Spleen (tissue), 7 donors: ENCODE data around the gene COX7B2.

Source experiments
- POLR2A ChIP-seq, 3 donors: fragments of 450-650 bp; IDR thresholded peaks; one replicate each; pipeline ENCODE4 v1.5.1; 2017; ENCODE audit warnings: antibody characterized with exemption in 3 of 3, mild to moderate bottlenecking in 1 of 3
- TF ChIP-seq, protein P1 (sequence below), 11 experiments: fragments of 200-600 bp in 7 of 11; fragments of 450-650 bp in 4 of 11; sonication (generic) in 4 of 11; IDR thresholded peaks in 8 of 11; conservative IDR thresholded peaks in 3 of 11; 1 replicate in 7 of 11; 2 replicates in 4 of 11; pipeline versions ENCODE4 v1.4.0 to v1.8.0; 2016 to 2021; ENCODE audit warnings: antibody characterized with exemption in 11 of 11, inconsistent platforms in 4 of 11, mild to moderate bottlenecking in 1 of 11
- donor health status: DM: no; HTN: no; CAD: no; lungs with moderate emphysema.
- donor health status: DM: no; HTN: no; CAD: no.
- donor health status: DM: no; HTN: no; CAD: no.

DNA sequence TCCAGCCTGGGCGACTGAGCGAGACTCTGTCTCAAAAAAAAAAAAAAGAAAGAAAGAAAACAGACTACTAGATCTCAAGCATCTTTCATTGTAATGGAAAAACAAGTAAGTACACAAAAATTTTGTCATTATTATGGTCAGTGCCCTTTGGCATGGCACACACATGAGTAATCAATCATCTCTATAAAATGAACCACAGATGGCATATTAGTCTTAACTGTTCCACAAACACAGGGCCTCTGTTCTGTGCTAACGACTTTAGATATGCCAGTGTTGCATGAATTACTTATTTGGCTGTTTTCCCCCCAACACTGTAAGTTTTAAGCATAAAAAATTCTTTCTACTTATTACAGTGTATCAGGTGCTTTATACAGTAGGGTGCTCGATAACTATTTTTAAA is 90.4 kb downstream of the COX7B2 start:
- TF ChIP-seq, protein P1, sequence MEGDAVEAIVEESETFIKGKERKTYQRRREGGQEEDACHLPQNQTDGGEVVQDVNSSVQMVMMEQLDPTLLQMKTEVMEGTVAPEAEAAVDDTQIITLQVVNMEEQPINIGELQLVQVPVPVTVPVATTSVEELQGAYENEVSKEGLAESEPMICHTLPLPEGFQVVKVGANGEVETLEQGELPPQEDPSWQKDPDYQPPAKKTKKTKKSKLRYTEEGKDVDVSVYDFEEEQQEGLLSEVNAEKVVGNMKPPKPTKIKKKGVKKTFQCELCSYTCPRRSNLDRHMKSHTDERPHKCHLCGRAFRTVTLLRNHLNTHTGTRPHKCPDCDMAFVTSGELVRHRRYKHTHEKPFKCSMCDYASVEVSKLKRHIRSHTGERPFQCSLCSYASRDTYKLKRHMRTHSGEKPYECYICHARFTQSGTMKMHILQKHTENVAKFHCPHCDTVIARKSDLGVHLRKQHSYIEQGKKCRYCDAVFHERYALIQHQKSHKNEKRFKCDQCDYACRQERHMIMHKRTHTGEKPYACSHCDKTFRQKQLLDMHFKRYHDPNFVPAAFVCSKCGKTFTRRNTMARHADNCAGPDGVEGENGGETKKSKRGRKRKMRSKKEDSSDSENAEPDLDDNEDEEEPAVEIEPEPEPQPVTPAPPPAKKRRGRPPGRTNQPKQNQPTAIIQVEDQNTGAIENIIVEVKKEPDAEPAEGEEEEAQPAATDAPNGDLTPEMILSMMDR (IDR thresholded peaks at IDR 0.05 in 8 of 11, conservative IDR thresholded peaks at IDR 0.05 in 3 of 11): no peak
- no peak for TF ChIP-seq POLR2A (IDR thresholded peaks at IDR 0.05)
